GM21619 (cell line): ENCODE results near the gene KRTAP1-3.
"Not testable (repeated sequence)": the region's sequence is repeated elsewhere in the genome, so short reads cannot be mapped to it uniquely, and the experiment has no call there.

Source experiments
- ATAC-seq: cut with Tn5 transposase; IDR thresholded peaks from one replicate; pipeline ENCODE4 v1.9.1; 2021; ENCODE audit not compliant: unreplicated experiment

KRTAP1-3 gene

GRCh38 chr17:41012326-41013120, 22.2 kb downstream of the KRTAP1-3 start:
- ATAC-seq: no peak

GRCh38 chr17:41010441-41010840, 24.2 kb downstream of the KRTAP1-3 start:
- no peak for ATAC-seq

GRCh38 chr17:41009936-41010335, 24.7 kb downstream of the KRTAP1-3 start:
- no peak for ATAC-seq

GRCh38 chr17:41009301-41009760, 25.3 kb downstream of the KRTAP1-3 start:
- ATAC-seq: no peak

- no peak for ATAC-seq
Measured at GRCh38 chr17:41008811-41009210, 25.9 kb downstream of the KRTAP1-3 start, which contains the start of gene KRTAP3-1. KRTAP3-1 (minus strand) TSS chr17:41009128; CDS start chr17:41009074, 54 bp downstream.

GRCh38 chr17:41004397-41004796, 30.3 kb downstream of the KRTAP1-3 start:
- ATAC-seq: no peak

GRCh38 chr17:41003926-41004325, 30.7 kb downstream of the KRTAP1-3 start:
- no peak for ATAC-seq

GRCh38 chr17:41002814-41003213, 31.9 kb downstream of the KRTAP1-3 start:
- ATAC-seq: no peak

- ATAC-seq: no peak
Measured at GRCh38 chr17:41001795-41002194, 32.9 kb downstream of the KRTAP1-3 start.

GRCh38 chr17:40999563-40999962, 35.1 kb downstream of the KRTAP1-3 start, which contains the start of gene KRTAP3-2:
KRTAP3-2 (minus strand) TSS chr17:40999906; CDS start chr17:40999853, 53 bp downstream.
- not testable (repeated sequence) for ATAC-seq

- no peak for ATAC-seq
Measured at GRCh38 chr17:40997361-40997760, 37.3 kb downstream of the KRTAP1-3 start.

GRCh38 chr17:40996829-40997228, 37.8 kb downstream of the KRTAP1-3 start:
- no peak for ATAC-seq

GRCh38 chr17:40995116-40995515, 39.6 kb downstream of the KRTAP1-3 start:
- no peak for ATAC-seq

GRCh38 chr17:40993839-40994238, 40.8 kb downstream of the KRTAP1-3 start, which contains the start of gene KRTAP3-3:
KRTAP3-3 (minus strand) TSS chr17:40994164; CDS start chr17:40994097, 67 bp downstream.
- no peak for ATAC-seq

GRCh38 chr17:40993084-40993483, 41.6 kb downstream of the KRTAP1-3 start:
- ATAC-seq: no peak

GRCh38 chr17:40992666-40993065, 42.0 kb downstream of the KRTAP1-3 start:
- no peak for ATAC-seq

- ATAC-seq: no peak
Measured at GRCh38 chr17:40986920-40987319, 47.8 kb downstream of the KRTAP1-3 start.

- ATAC-seq: no peak
Measured at GRCh38 chr17:40984226-40984625, 50.4 kb downstream of the KRTAP1-3 start, which contains the start of gene KRT40. KRT40 (minus strand) TSS chr17:40984326; CDS start chr17:40984273, 53 bp downstream.
